Osteocyte (in vitro differentiated cells): ENCODE results near the gene FOXK2. TPM values are rescaled to one million over a fixed set of nuclear protein-coding genes. Genes with fewer than 3 reads are reported as not detected.
"Not testable (repeated sequence)": the region's sequence is repeated elsewhere in the genome, so short reads cannot be mapped to it uniquely, and the experiment has no call there.

Experiments used
- DNase-seq: peaks from one replicate; pipeline ENCODE4 v3.0.0; 2021; ENCODE audit warnings: mixed read lengths; ENCODE audit not compliant: unreplicated experiment; ENCODE audit errors: extremely low spot score
- H3K27ac Mint-ChIP-seq: one replicate; pipeline ENCODE4 v1.8.0; 2021; ENCODE audit warnings: mild to moderate bottlenecking, mixed read lengths; ENCODE audit not compliant: unreplicated experiment
- H3K27me3 Mint-ChIP-seq: one replicate; pipeline ENCODE4 v1.8.0; 2021; ENCODE audit warnings: mixed read lengths; ENCODE audit not compliant: unreplicated experiment
- H3K36me3 Mint-ChIP-seq: one replicate; pipeline ENCODE4 v1.8.0; 2021; ENCODE audit warnings: mixed read lengths; ENCODE audit not compliant: unreplicated experiment
- H3K4me1 Mint-ChIP-seq: one replicate; pipeline ENCODE4 v1.8.0; 2021; ENCODE audit warnings: mixed read lengths; ENCODE audit not compliant: unreplicated experiment
- H3K4me3 Mint-ChIP-seq: one replicate; pipeline ENCODE4 v1.8.0; 2021; ENCODE audit warnings: mild to moderate bottlenecking, moderate library complexity, mixed read lengths; ENCODE audit not compliant: unreplicated experiment
- H3K9me3 Mint-ChIP-seq: one replicate; pipeline ENCODE4 v1.8.0; 2021; ENCODE audit warnings: mixed read lengths; ENCODE audit not compliant: unreplicated experiment
- CTCF ChIP-seq: fragments of 200-600 bp; sonication (generic); IDR thresholded peaks from 2 replicates; pipeline ENCODE4 v1.5.0; 2021; ENCODE audit warnings: antibody characterized with exemption, mild to moderate bottlenecking, moderate library complexity
- total RNA-seq: library from RNA; stranded (reverse); gene quantifications from 2 replicates; pipeline ENCODE4 v1.2.1, GENCODE V29; 2021

Gene FOXK2
- total RNA-seq, 1 donor from 2014 or later = 65.1 TPM

GRCh38 chr17:82528484-82529265 is 9.1 kb downstream of the FOXK2 start:
- Mint-ChIP-seq H3K4me3 (no peak overlapping the region), H3K4me1 (peaks cover 54% of the 10 kb centered on the region), H3K36me3 (no peaks in the 10 kb centered on the region), H3K27ac (peak overlapping the region; percentile 86), H3K9me3 (no peaks in the 10 kb centered on the region), H3K27me3 (no peaks in the 10 kb centered on the region)
- TF ChIP-seq CTCF = peak; percentile 65
- no peak for DNase-seq

- DNase-seq = no peak
- Mint-ChIP-seq H3K9me3 (no peaks in the 10 kb centered on the region), H3K27me3 (no peaks in the 10 kb centered on the region), H3K36me3 (no peaks in the 10 kb centered on the region), H3K4me1 (peaks cover 58% of the 10 kb centered on the region), H3K27ac (peak overlapping the region; percentile 63), H3K4me3 (no peak overlapping the region)
- TF ChIP-seq CTCF = no peak
These were observed 10.4 kb downstream of the FOXK2 start for GRCh38 chr17:82529914-82530300.

GRCh38 chr17:82531431-82531881 is 11.9 kb downstream of the FOXK2 start:
- Mint-ChIP-seq H3K4me1 (peaks cover 66% of the 10 kb centered on the region), H3K27me3 (no peaks in the 10 kb centered on the region), H3K4me3 (no peak overlapping the region), H3K9me3 (no peaks in the 10 kb centered on the region), H3K27ac (peak overlapping the region; percentile 80), H3K36me3 (no peaks in the 10 kb centered on the region)
- DNase-seq = no peak
- no peak for TF ChIP-seq CTCF

GRCh38 chr17:82534401-82534812 is 14.9 kb downstream of the FOXK2 start:
- H3K4me3 Mint-ChIP-seq = peak overlapping the region; percentile 11
- no peak for DNase-seq
- no peaks in the 10 kb centered on the region for H3K9me3 Mint-ChIP-seq
- no peak for TF ChIP-seq CTCF
- H3K36me3 Mint-ChIP-seq = no peaks in the 10 kb centered on the region
- peaks cover 79% of the 10 kb centered on the region for H3K4me1 Mint-ChIP-seq
- peak overlapping the region; percentile 99 for H3K27ac Mint-ChIP-seq
- no peaks in the 10 kb centered on the region for H3K27me3 Mint-ChIP-seq

- H3K27me3 Mint-ChIP-seq = no peaks in the 10 kb centered on the region
- no peaks in the 10 kb centered on the region for H3K36me3 Mint-ChIP-seq
- peak overlapping the region; percentile 59 for H3K4me3 Mint-ChIP-seq
- no peaks in the 10 kb centered on the region for H3K9me3 Mint-ChIP-seq
- H3K4me1 Mint-ChIP-seq = peaks cover 69% of the 10 kb centered on the region
- no peak for DNase-seq
- H3K27ac Mint-ChIP-seq = peak overlapping the region; percentile 99
- no peak for TF ChIP-seq CTCF
These were observed 17.1 kb downstream of the FOXK2 start for GRCh38 chr17:82536512-82537201.

GRCh38 chr17:82537228-82537627 is 17.7 kb downstream of the FOXK2 start:
- H3K9me3 Mint-ChIP-seq, DNase-seq, H3K27me3 Mint-ChIP-seq, H3K4me3 Mint-ChIP-seq, H3K36me3 Mint-ChIP-seq: not testable (repeated sequence)
- Mint-ChIP-seq H3K27ac (peak overlapping the region; percentile 99), H3K4me1 (peaks cover 68% of the 10 kb centered on the region)

- not testable (repeated sequence) for H3K4me3 Mint-ChIP-seq, H3K9me3 Mint-ChIP-seq, H3K36me3 Mint-ChIP-seq, DNase-seq, H3K27me3 Mint-ChIP-seq
- Mint-ChIP-seq H3K4me1 (peaks cover 67% of the 10 kb centered on the region), H3K27ac (peak overlapping the region; percentile 99)
These were observed 19.5 kb downstream of the FOXK2 start for GRCh38 chr17:82539076-82539475.
